Mesothelial cell of epicardium (in vitro differentiated cells): Measurements from ENCODE around the gene THSD4. TPM values are rescaled to one million over a fixed set of nuclear protein-coding genes. Genes with fewer than 3 reads are reported as not detected.

Source experiments
- DNase-seq, 2 experiments: peaks; one replicate each; pipeline ENCODE4 v3.0.0; 2021; ENCODE audit warnings: low spot score in 2 of 2; ENCODE audit not compliant: unreplicated experiment in 2 of 2
- H3K27ac Mint-ChIP-seq: 2 replicates; pipeline ENCODE4 v1.8.0; 2021; ENCODE audit warnings: mixed read lengths
- H3K27me3 Mint-ChIP-seq: 2 replicates; pipeline ENCODE4 v1.8.0; 2021; ENCODE audit warnings: low read depth, mixed read lengths
- H3K36me3 Mint-ChIP-seq: 2 replicates; pipeline ENCODE4 v1.8.0; 2021; ENCODE audit warnings: mixed read lengths
- H3K4me1 Mint-ChIP-seq: 2 replicates; pipeline ENCODE4 v1.8.0; 2021; ENCODE audit warnings: mixed read lengths
- H3K4me3 Mint-ChIP-seq: 2 replicates; pipeline ENCODE4 v1.8.0; 2021; ENCODE audit warnings: mild to moderate bottlenecking, moderate library complexity, mixed read lengths
- H3K9me3 Mint-ChIP-seq: 2 replicates; pipeline ENCODE4 v1.8.0; 2021; ENCODE audit warnings: mixed read lengths
- total RNA-seq: library from RNA; stranded (reverse); gene quantifications from 3 replicates; pipeline ENCODE4 v1.2.1, GENCODE V29; 2021
- TF ChIP-seq, protein P1 (sequence below): fragments of 200-600 bp; sonication (generic); IDR thresholded peaks from one replicate; pipeline ENCODE4 v1.5.0; 2021; ENCODE audit warnings: antibody characterized with exemption; ENCODE audit not compliant: unreplicated experiment

Gene THSD4
- total RNA-seq, 1 donor from 2014 or later = 93.9 TPM

DNA sequence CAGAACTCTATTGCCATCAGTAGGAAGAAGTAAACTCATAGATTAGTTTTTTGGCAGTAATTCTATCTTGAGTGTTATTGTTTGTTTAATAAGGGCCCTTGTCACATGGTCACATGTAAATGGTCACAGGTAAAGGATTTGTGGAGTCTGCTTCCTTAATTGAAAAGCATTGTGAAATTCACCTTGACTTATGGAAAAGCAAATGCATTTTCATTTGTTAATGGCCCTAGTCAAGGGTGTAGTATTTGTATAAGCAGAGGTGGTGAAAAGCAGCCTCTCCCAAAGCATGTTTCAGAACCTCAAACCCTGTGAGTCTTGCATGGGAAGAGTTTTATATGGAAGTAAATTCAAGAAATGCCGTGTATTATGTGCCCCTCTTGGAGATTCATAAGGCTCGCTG is 497.6 kb downstream of the THSD4 start:
- TF ChIP-seq, protein P1, sequence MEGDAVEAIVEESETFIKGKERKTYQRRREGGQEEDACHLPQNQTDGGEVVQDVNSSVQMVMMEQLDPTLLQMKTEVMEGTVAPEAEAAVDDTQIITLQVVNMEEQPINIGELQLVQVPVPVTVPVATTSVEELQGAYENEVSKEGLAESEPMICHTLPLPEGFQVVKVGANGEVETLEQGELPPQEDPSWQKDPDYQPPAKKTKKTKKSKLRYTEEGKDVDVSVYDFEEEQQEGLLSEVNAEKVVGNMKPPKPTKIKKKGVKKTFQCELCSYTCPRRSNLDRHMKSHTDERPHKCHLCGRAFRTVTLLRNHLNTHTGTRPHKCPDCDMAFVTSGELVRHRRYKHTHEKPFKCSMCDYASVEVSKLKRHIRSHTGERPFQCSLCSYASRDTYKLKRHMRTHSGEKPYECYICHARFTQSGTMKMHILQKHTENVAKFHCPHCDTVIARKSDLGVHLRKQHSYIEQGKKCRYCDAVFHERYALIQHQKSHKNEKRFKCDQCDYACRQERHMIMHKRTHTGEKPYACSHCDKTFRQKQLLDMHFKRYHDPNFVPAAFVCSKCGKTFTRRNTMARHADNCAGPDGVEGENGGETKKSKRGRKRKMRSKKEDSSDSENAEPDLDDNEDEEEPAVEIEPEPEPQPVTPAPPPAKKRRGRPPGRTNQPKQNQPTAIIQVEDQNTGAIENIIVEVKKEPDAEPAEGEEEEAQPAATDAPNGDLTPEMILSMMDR = no peak
- no peak for DNase-seq
- Mint-ChIP-seq H3K27ac (no peak overlapping the region), H3K4me3 (no peak overlapping the region), H3K36me3 (peaks cover under 1% of the 10 kb centered on the region), H3K27me3 (no peaks in the 10 kb centered on the region), H3K4me1 (peaks cover 5% of the 10 kb centered on the region), H3K9me3 (no peaks in the 10 kb centered on the region)

GRCh38 chr15:71623111-71623510 is 507.8 kb downstream of the THSD4 start:
- H3K27ac Mint-ChIP-seq = no peak overlapping the region
- H3K27me3 Mint-ChIP-seq = no peaks in the 10 kb centered on the region
- peaks cover 20% of the 10 kb centered on the region for H3K4me1 Mint-ChIP-seq
- H3K9me3 Mint-ChIP-seq = peaks cover 9% of the 10 kb centered on the region
- no peak for DNase-seq
- TF ChIP-seq, protein P1 = no peak
- peaks cover 7% of the 10 kb centered on the region for H3K36me3 Mint-ChIP-seq
- H3K4me3 Mint-ChIP-seq = no peak overlapping the region

DNA sequence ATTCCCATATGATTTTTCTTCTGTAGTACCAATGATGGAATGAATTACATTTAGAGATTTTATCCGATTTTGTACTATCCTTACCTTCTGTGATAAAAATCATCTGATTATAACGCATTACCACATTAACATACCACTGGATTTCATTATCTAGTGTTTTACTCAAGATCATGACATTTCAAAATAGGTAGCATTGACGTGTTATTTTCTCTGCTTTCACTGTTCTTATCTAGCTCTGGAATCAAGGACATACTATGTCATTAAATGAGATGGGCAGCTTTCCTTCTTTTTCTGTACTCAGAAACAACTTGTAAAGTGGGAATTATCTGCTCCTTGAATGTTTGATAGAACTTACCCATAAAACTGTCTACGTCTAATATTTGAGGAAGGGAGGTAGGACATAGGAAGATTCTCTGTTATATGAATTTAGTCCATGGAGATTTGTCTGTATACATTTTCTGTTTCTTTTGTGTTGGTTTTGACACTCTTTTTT is 511.4 kb downstream of the THSD4 start:
- H3K27ac Mint-ChIP-seq = peak overlapping the region; percentile 28
- no peak for DNase-seq
- peaks cover 52% of the 10 kb centered on the region for H3K4me1 Mint-ChIP-seq
- peaks cover 9% of the 10 kb centered on the region for H3K9me3 Mint-ChIP-seq
- TF ChIP-seq, protein P1 = no peak
- peaks cover 6% of the 10 kb centered on the region for H3K36me3 Mint-ChIP-seq
- no peaks in the 10 kb centered on the region for H3K27me3 Mint-ChIP-seq
- H3K4me3 Mint-ChIP-seq = no peak overlapping the region

DNA sequence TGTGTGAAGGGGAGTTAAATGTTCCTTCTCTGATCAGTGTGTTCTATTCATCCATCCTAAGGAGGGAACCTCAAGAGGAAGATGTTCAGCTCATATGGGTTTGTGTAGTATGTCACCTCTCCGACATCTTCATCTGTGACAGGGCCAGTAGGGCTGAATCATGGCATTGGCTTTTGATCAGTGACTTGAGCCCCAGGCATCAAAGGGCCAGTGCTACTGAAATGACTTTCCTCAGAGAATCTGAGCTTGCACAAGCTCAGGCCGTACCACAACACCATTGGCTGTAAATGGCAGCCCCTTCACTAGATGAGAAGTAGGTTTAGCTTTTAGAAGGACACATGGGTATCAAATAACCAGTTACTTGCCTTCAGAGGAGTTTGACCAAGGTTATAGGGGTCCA is 511.9 kb downstream of the THSD4 start:
- Mint-ChIP-seq H3K4me3 (no peak overlapping the region), H3K27me3 (no peaks in the 10 kb centered on the region), H3K36me3 (peaks cover 6% of the 10 kb centered on the region), H3K27ac (no peak overlapping the region), H3K9me3 (peaks cover 9% of the 10 kb centered on the region), H3K4me1 (peaks cover 54% of the 10 kb centered on the region)
- no peak for DNase-seq
- TF ChIP-seq, protein P1 = no peak

DNA sequence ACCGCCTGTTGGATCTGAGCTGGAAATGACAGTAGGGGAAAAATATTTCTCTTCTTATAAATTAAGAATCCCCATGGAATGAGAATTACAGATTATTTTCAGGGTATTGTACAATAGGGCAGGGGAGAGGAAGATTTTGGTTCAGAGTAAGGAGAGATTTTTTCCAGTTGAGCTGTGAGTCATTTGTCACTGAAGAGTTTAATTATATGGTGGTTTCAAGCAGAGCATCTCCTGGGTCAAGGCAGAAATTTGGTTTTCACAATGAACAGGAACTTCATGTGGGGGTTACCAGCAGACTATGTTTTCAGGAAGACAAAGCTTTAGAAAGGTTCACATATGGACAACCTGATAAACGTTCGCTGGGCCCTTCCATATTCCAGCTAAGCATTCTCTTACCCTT is 512.3 kb downstream of the THSD4 start:
- TF ChIP-seq, protein P1 = no peak
- no peaks in the 10 kb centered on the region for H3K27me3 Mint-ChIP-seq
- H3K36me3 Mint-ChIP-seq = peaks cover 6% of the 10 kb centered on the region
- H3K27ac Mint-ChIP-seq = no peak overlapping the region
- H3K9me3 Mint-ChIP-seq = peaks cover 8% of the 10 kb centered on the region
- DNase-seq = no peak
- H3K4me3 Mint-ChIP-seq = no peak overlapping the region
- peaks cover 58% of the 10 kb centered on the region for H3K4me1 Mint-ChIP-seq
